NCI-H2081 (cell line): ENCODE measurements around the gene MLF1.

Experiments
- DNase-seq, 2 experiments: peaks; one replicate each; lab custom pipeline; 2025; lab: John Stamatoyannopoulos, UW

Gene MLF1

DNA sequence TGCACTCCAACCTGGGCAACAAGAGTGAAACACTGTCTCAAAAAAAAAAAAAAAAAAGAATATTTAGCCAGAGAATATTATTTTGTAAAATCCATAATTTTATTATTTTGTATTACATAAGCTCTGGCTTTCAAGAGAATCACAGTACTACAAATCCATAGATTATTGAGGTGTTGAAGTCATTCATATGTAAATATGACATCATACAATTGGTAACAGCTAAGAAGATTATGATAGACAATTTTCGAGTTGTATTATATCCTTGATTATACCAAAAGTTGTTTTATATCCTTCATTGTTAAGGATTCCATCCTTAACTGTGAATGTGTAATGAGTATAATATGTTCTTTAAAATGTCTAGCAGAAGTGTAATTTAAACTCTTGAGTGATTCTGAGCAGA is 3.7 kb downstream of the MLF1 start:
- no peak for DNase-seq

DNA sequence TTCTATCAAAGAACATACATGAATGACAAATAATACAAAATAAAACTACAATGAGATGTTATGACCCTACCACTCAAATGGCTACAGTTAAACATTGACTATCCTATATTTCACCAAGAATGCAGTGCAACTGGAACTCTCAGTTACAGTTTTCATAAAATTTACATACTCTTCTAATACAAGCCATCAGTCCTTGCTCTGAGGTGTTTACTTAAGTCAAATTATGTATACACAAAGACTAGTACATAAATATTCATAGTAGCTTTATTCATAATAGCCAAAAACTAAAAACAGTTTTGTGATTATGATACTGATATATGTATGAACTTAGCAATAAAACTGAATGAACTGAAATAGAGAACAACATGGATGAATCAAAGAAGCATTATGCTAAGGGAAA is 19.2 kb downstream of the MLF1 start:
- DNase-seq: no peak

DNA sequence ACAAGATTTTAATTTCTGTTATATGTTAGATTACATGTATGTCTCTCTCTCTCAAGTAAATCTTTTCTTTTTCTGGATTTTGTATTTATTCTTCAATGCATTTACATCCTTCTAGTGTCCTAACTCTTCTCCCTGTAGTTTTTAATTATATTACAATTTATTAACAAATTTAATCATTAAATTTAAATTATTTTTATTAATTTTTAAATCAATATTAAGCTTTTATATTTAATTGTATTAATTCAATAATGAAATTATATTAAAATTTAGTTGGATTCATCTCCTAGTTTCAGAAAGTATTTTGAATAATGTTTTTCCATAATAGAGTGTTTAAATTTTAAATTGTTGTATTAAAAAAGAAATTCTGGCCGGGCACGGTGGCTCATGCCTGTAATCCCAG is 29.8 kb downstream of the MLF1 start:
- no peak for DNase-seq

DNA sequence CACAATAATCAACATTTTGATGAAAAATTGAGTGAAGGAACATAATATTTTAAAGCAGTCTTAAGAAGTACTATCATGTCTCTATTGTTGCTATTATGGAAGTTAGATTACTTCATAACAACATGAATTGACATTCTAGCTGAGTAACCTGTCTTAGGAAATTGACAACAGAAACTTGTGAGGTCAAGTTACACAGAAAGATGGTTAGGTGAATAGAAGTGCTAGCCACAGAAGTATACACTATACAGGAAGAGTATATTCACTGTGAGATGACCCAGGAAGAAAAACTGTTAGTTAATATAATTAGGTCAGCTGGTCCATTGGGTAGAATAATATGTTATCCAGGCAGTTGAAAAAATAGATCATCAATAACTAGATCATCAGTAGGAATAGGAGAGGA is 31.2 kb downstream of the MLF1 start:
- no peak for DNase-seq

DNA sequence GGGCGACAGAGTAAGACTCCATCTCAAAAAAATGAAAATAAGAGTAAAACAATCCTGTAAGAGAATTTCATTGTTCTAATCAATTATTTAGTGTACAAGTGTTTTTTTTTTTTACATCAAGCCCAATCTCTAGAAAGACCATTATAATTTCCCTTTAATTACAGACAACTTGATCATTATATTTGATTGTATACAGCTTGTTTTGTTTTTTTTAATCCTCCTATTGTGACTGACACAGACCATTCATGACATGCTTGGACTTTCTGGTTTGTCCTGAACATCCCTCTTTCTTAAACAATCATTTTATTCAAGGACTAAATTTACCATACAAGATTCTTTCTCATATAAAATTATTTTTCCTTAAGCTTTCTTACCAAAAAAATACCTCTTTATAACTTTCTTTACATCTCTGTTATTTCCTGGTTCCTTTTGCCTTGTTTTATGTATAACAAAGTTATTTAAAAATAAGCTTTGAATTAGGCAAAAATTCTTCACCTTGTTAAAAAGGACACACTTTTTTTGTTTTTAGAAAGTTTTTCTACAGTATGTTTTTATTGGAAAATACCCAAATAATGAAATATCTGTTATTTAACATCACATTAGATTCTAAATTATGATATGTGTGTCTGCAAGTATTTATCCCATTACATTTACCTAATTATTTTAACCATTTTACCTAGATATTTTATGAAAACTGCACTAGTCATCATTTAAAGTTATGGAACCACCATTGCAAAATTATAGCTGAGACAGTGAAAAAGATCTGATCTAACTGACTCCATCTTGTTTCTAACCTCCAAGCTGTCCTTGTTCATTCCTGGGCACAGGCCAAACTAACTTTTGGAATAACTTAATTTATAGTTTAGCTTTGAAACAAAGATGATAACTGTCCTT is 47.2 kb downstream of the MLF1 start:
- DNase-seq: no peak

DNA sequence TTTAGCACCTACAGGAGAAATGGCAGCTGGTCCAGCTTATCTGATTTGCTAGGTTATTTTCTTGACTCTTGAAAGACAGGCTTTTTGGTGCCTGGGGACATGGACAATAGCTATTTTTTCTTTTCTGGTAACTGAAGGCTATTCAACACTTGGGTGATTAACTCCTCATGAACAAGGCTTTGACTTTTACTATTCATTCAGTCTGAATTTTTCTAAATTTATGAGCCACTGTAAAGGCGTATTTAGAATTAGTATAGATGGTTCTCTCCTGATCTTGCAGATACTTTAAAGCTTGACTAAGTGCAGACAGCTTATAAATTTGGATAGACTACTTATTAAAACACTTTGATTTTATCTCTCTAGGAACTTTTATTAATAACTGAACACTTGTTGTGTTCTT is 54.9 kb downstream of the MLF1 start:
- DNase-seq: no peak

DNA sequence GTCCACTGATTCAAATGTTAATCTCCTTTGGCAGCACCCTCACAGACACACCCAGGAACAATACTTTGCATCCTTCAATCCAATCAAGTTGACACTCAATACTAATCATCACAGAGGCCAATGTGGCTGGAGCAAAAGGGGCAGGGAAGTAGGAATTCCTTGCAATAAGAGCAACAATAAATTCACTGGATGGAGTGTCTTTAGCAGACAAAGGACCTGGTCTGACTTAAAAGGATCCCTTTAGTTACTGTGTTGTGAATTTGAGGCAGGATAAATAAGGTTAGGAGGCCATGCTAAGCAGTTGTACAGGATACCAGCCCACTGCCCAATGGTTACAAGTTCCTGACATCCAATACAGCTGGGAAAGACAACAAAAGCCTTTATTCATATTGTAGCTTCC is 61.0 kb downstream of the MLF1 start:
- DNase-seq: no peak

DNA sequence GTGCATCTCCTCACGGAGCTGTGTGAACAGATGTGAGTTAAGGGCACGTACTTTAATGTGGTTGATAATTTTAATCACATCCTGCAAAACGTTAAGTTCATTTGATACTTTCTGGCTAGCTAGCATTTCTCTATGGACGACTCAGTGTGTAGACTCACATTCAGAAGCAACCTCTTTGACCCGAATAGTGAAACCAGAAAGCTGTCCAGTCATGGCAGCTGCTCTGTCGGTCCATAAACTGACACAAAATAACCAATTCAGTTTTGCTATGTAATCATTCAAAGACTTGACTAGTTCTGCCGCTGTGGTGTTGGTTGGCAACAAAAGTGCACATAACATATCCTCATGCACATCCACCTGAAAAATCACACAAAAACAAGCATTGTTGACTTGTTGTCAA is 69.7 kb downstream of the MLF1 start:
- DNase-seq: no peak

DNA sequence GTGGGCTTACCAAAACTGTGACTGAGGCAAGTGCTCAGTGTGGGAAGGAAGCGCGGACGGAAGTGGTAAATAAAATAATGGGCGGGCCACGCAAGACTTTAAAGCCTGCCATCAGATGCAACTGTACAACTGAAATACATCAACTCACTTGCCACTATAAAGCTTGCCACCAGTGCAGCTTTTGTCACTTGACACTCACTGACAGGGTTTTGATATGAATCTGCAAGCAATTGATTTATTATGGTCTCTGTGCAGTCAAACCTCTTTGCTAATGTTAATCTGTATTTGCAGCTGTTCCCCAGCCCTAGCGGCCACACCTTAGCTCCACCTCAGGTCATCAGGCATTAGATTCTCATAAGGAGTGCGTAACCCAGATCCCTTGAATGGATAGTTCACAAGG is 71.0 kb downstream of the MLF1 start:
- DNase-seq: no peak

DNA sequence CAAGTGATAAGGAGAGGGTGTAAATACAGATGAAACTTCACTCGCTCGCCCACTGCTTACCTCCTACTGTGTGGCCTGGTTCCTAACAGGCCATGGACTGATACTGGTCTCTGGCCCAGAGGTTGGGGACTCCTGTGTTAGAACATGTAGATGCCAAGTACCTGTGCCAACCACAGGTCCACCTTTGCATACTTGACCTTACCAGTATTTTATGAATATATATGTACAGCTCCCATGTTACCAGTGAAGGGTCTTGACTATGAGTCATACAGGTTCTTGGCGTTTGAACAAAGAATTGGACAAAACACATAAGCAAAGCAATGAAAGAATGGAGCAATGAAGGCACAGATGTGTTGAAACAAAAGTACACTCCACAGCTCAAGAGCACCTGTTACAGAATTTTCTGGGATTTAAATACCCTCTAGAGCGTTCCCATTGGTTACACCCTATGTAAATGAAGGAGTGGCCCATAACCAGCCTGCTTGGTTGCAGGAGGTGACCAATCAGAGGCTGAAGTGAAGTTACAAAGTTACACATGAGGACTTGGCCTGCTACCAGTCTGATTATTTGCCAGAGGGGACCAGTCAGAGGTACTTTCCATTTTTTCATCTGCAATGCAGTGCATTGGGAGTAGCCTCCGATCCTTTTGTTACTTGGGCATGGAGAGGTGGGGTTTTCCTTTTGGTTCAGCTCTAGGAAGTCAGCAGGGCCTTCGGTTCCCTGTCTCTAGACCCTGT is 71.6 kb downstream of the MLF1 start:
- no peak for DNase-seq

DNA sequence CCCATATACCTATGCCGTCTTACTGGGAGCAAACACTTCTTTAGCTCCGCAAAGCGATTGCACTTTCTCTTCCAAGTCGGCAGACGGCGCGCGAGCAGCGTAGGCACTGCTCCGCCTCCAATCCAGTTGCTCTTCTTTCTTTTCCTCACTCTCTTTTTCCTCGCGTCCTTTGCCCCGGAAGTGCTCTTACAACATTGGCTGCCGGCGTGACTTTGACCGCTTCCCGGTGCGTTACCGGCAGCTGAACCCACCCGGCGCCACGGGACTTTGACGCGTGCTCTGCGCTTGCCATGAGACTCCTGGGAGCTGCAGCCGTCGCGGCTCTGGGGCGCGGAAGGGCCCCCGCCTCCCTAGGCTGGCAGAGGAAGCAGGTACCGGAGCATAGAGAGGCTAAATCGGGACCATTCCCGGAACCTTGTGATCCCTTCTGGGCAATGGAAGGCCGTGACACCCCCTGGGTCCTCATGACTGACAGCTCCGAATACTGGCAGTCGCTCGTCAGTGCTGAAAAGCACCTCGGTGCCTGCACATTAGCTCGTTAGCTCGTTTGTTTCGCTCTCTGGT is 73.4 kb downstream of the MLF1 start, which contains the start of gene GFM1:
TSS of gene GFM1 (plus strand) at position 183 of the 564 bp plus-strand sequence. CDS start at position 291, 108 bp downstream.
- DNase-seq: peak; percentile 98 to 99

DNA sequence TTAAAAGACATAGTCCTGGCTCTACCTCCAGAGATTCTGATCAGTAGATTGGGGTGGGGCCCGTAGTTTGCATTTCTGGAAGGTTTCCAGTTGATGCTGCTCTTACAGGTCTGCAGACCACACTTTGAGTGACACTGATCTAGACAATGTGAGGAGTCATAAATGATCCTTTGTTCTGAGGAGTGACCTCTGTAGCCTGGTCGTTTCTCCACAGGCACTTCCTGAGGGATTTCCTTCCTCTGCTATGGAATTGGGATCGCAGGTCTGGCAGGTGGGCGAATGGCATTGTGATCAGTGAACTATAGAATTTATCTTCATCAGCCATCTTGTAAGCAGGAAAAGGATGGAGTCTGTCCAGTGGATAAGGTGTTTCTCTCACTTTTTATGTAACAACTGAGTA is 78.8 kb downstream of the MLF1 start:
- no peak for DNase-seq

DNA sequence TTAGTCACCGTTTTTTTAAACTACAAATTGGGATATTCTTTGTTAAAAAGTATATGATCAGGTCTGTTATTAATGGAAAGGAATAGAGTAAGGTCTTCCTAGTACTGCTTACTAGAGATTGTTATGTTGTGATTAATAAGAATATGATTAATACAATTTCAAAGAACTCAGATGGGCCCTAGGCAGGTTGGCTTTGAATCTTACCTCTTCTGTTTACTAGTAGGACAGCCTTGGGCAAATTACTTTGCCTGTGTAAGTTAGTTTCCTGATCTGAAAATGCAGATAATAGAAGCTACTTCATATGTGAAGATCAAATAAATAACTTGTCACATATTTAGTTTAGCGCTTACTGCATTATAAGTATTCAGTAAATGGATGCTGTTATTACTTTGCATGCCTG is 80.2 kb downstream of the MLF1 start:
- DNase-seq: no peak

DNA sequence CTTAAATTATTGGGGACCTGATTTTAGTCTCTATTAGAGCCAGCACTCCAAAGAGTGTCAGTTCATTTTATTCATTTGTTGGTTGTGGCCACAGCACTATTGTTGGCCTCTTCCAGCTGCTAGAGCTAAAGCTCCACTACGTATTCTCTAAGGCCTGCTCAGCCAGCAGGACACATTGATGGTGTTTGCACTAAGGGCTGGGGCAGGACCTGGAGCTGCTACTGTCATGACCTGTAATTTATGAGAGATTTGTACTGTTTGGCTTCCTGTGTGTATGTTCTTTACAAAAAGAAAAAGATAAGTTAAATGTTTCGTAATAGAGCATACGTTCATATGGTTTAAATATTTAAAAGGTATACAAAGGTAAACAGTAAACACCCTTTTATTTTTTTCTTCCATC is 81.5 kb downstream of the MLF1 start:
- no peak for DNase-seq
